K562 (cell line): ENCODE results near the gene UBLCP1. TPM values are rescaled to one million over a fixed set of nuclear protein-coding genes. Genes with fewer than 3 reads are reported as not detected.

ENCODE experiments used
- CTBP1 ChIP-seq: fragments of 450-650 bp; IDR thresholded peaks from 2 replicates; pipeline ENCODE4 v1.6.1; 2016; ENCODE audit warnings: borderline replicate concordance
- DIDO1 ChIP-seq: fragments of 450-650 bp; IDR thresholded peaks from 2 replicates; pipeline ENCODE4 v1.6.1; 2016; ENCODE audit warnings: low read depth, missing biosample characterization, missing genetic modification characterization
- FOXK1 ChIP-seq: sonication (generic); formaldehyde crosslinking; IDR thresholded peaks from 2 replicates; pipeline ENCODE4 v1.8.0; 2022; ENCODE audit warnings: missing genetic modification reagents, mild to moderate bottlenecking, borderline replicate concordance
- FUS ChIP-seq: fragments of 200-400 bp; formaldehyde crosslinking; optimal IDR thresholded peaks from 2 replicates; pipeline ENCODE3; 2017; ENCODE audit warnings: low read depth, low read length
- HIVEP1 ChIP-seq: fragments of 250-450 bp; sonication (Bioruptor Pico); IDR thresholded peaks from 2 replicates; pipeline ENCODE4 v1.4.0; 2020; ENCODE audit warnings: mild to moderate bottlenecking
- KLF10 ChIP-seq: fragments of 250-450 bp; sonication (Bioruptor Pico); IDR thresholded peaks from 2 replicates; pipeline ENCODE4 v1.6.1; 2021; ENCODE audit warnings: matching md5 sums
- MCM2 ChIP-seq: fragments of 450-650 bp; IDR thresholded peaks from 2 replicates; pipeline ENCODE4 v1.6.1; 2017; ENCODE audit warnings: low read depth, mild to moderate bottlenecking
- MCM3 ChIP-seq: fragments of 450-650 bp; IDR thresholded peaks from 2 replicates; pipeline ENCODE4 v1.6.1; 2016
- MCM7 ChIP-seq, 2 experiments: fragments of 450-650 bp; IDR thresholded peaks; 2 replicates each; pipeline ENCODE4 v1.6.1; 2016 to 2018
- MEF2D ChIP-seq: conservative IDR thresholded peaks from 2 replicates; pipeline ENCODE4 v1.6.1; 2016; ENCODE audit warnings: low read depth, missing genetic modification characterization, missing compliant biosample characterization
- MYBL2 ChIP-seq, 2 experiments: fragments of 450-650 bp in 1 of 2; sonication (generic) in 1 of 2; formaldehyde crosslinking in 1 of 2; IDR thresholded peaks; 2 replicates each; pipeline versions ENCODE4 v1.6.1 to v1.8.1; 2017 to 2022; ENCODE audit warnings: borderline replicate concordance in 1 of 2, inconsistent platforms in 1 of 2, low read depth in 1 of 2, mild to moderate bottlenecking in 1 of 2, missing genetic modification reagents in 1 of 2, moderate library complexity in 1 of 2
- MYNN ChIP-seq, 2 experiments: sonication (generic); formaldehyde crosslinking in 1 of 2; IDR thresholded peaks; 2 replicates each; pipeline versions ENCODE4 v1.5.0 to v1.6.1; 2016 to 2020; ENCODE audit warnings: antibody characterized with exemption in 1 of 2, missing genetic modification reagents in 1 of 2
- TRIM28 ChIP-seq: fragments of 450-650 bp; IDR thresholded peaks from 2 replicates; pipeline ENCODE4 v1.6.1; 2017
- ZNF12 ChIP-seq: sonication (generic); formaldehyde crosslinking; IDR thresholded peaks from 2 replicates; pipeline ENCODE4 v1.4.0; 2020; ENCODE audit warnings: mild to moderate bottlenecking, missing genetic modification reagents
- ZNF699 ChIP-seq: fragments of 250-450 bp; sonication (Bioruptor Pico); IDR thresholded peaks from 2 replicates; pipeline ENCODE4 v1.8.0; 2021; ENCODE audit warnings: mild to moderate bottlenecking, moderate library complexity; ENCODE audit not compliant: insufficient replicate concordance
- polyA plus RNA-seq, 8 experiments: library from polyadenylated mRNA; depleted of rRNA in 4 of 8; stranded (reverse) in 5 of 8; unstranded in 3 of 8; fragments of >200 nt; fragmentation: Nextera tagmentation in 2 of 8; fragmentation: Illumina TruSeq in 1 of 8; extraction: Ambion mirVana in 2 of 8; extraction: Trizol in 1 of 8; gene quantifications; 2 replicates each; pipeline versions ENCODE4 v1.2.1 to v1.2.3, GENCODE V29; 2011 to 2014; ENCODE audit warnings: inconsistent platforms in 1 of 8, missing spikeins in 1 of 8
- total RNA-seq, 7 experiments: library from RNA; depleted of rRNA in 6 of 7; stranded (reverse); fragments of >200 nt in 6 of 7; fragmentation: Illumina TruSeq in 2 of 7; extraction: Trizol in 2 of 7; gene quantifications; 2 replicates each; pipeline versions ENCODE4 v1.2.1 to v1.2.3, GENCODE V29; 2011 to 2021; ENCODE audit warnings: low replicate concordance in 1 of 7
- TF ChIP-seq, protein P1 (sequence below), 2 experiments: fragments of 450-650 bp; formaldehyde crosslinking in 1 of 2; IDR thresholded peaks; 2 replicates each; pipeline versions ENCODE4 v1.4.0 to v1.6.1; 2014 to 2020; ENCODE audit warnings: mild to moderate bottlenecking in 2 of 2, borderline replicate concordance in 1 of 2, low read depth in 1 of 2
- TF ChIP-seq, protein P2 (sequence below): fragments of 450-650 bp; formaldehyde crosslinking; IDR thresholded peaks from 2 replicates; pipeline ENCODE4 v1.4.0; 2020; ENCODE audit warnings: mild to moderate bottlenecking, moderate library complexity

UBLCP1 gene
- total and polyA plus RNA-seq, 9 of the 15 experiments (the other 6 are each of a cell fraction or from before 2014, with no cell fraction given): 18.8 to 39.8 (median 30.2) TPM

DNA sequence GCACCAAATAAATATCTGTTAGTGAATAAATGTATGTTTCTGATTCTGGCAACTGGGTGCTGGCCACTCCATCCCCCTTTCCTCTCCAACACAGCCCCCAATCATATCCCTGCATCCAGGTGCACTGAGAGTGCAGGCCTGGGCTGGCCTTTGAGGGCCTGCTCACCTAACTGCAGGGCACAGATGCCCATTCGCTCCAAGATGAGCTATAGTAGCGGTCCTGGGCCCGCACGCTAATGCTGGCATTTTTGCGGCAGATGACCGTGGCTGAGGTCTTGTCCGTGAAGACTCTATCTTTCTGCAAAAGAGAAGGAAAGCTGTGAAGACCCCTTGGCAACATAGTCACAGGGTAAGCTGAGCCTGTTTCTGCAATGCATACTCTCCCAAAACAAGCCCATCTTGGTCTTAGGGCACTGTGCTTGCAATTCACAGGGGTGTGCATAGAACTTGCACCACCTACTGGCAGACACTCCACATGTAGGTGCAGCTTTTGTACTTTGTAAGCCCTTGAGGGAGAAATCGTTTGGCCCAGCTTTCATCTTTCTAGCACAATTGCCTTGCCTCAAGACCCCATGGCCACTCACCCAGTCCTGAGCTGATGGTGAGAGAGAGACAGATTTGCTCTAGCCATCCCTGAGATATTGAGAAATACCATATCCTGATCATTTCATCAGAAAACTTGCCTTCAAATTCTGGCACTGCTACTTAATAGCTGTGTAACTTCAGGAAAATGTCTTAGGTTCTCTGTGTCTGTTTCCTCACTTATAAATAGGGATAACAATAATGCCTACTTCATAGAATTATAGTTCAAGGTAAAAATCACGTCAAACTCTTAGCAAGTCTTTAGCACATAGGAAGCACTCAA, 53.7 kb downstream of the UBLCP1 start (continued):
- TF ChIP-seq, protein P1, sequence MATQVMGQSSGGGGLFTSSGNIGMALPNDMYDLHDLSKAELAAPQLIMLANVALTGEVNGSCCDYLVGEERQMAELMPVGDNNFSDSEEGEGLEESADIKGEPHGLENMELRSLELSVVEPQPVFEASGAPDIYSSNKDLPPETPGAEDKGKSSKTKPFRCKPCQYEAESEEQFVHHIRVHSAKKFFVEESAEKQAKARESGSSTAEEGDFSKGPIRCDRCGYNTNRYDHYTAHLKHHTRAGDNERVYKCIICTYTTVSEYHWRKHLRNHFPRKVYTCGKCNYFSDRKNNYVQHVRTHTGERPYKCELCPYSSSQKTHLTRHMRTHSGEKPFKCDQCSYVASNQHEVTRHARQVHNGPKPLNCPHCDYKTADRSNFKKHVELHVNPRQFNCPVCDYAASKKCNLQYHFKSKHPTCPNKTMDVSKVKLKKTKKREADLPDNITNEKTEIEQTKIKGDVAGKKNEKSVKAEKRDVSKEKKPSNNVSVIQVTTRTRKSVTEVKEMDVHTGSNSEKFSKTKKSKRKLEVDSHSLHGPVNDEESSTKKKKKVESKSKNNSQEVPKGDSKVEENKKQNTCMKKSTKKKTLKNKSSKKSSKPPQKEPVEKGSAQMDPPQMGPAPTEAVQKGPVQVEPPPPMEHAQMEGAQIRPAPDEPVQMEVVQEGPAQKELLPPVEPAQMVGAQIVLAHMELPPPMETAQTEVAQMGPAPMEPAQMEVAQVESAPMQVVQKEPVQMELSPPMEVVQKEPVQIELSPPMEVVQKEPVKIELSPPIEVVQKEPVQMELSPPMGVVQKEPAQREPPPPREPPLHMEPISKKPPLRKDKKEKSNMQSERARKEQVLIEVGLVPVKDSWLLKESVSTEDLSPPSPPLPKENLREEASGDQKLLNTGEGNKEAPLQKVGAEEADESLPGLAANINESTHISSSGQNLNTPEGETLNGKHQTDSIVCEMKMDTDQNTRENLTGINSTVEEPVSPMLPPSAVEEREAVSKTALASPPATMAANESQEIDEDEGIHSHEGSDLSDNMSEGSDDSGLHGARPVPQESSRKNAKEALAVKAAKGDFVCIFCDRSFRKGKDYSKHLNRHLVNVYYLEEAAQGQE (IDR thresholded peaks at IDR 0.05; ENCODE audit: borderline replicate concordance): peak; percentile 70; the same call in 1 of the 2 replicates
- TF ChIP-seq, protein P1 (CRISPR knock-in tag; IDR thresholded peaks at IDR 0.05; ENCODE audit: low read depth): no peak
- TF ChIP-seq MCM2 (no peak), FOXK1 (CRISPR knock-in tag) (no peak), MEF2D (tag) (no peak), HIVEP1 (CRISPR knock-in tag) (no peak), CTBP1 (0 out of 2 replicates have a peak, but pooled peaks have one; percentile 14), MCM3 (no peak), KLF10 (no peak), MCM7 (IDR thresholded peaks at IDR 0.05) (no peak), MYNN (IDR thresholded peaks at IDR 0.05) (no peak), MYNN (CRISPR knock-in tag; IDR thresholded peaks at IDR 0.05) (no peak), DIDO1 (tag) (no peak), ZNF12 (CRISPR knock-in tag) (no peak), FUS (no peak), TRIM28 (no peak), MYBL2 (IDR thresholded peaks at IDR 0.05; ENCODE audit: low read depth) (no peak), MYBL2 (CRISPR knock-in tag; IDR thresholded peaks at IDR 0.05; ENCODE audit: borderline replicate concordance) (no peak), ZNF699 (CRISPR knock-in tag) (no peak)
- TF ChIP-seq, protein P2, sequence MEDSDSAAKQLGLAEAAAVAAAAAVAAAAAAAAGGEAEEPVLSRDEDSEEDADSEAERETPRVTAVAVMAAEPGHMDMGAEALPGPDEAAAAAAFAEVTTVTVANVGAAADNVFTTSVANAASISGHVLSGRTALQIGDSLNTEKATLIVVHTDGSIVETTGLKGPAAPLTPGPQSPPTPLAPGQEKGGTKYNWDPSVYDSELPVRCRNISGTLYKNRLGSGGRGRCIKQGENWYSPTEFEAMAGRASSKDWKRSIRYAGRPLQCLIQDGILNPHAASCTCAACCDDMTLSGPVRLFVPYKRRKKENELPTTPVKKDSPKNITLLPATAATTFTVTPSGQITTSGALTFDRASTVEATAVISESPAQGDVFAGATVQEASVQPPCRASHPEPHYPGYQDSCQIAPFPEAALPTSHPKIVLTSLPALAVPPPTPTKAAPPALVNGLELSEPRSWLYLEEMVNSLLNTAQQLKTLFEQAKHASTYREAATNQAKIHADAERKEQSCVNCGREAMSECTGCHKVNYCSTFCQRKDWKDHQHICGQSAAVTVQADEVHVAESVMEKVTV (CRISPR knock-in tag): peak; percentile 44; the same call in 1 of the 2 replicates
